Common myeloid progenitor, CD34-positive (primary cell): ENCODE measurements around the gene STRN3.
"Not testable (repeated sequence)": the region's sequence is repeated elsewhere in the genome, so short reads cannot be mapped to it uniquely, and the experiment has no call there.

Experiments used
- CTCF ChIA-PET: fragments of 350-600 bp; sonication (Branson Sonifier 250); formaldehyde crosslinking; loops from one replicate; lab custom pipeline; 2021; ENCODE audit warnings: antibody characterized with exemption; lab: Charles Lee
- POLR2A ChIA-PET: fragments of 350-600 bp; sonication (Branson Sonifier 250); formaldehyde crosslinking; loops from one replicate; lab custom pipeline; 2021; ENCODE audit warnings: antibody characterized with exemption; lab: Charles Lee
- DNase-seq, 3 donors: peaks; one replicate each; pipeline versions ENCODE4 v3.0.0 to v3.0.0-alpha.2; 2013
- H3K27ac ChIP-seq, 2 experiments: 1 replicate in 1 of 2; 2 replicates in 1 of 2; pipeline ENCODE4 v1.7.0; 2013; ENCODE audit warnings: inconsistent platforms in 2 of 2, low read length in 2 of 2, mild to moderate bottlenecking in 2 of 2, low read depth in 1 of 2, moderate library complexity in 1 of 2; ENCODE audit not compliant: severe bottlenecking in 2 of 2, insufficient read depth in 1 of 2, poor library complexity in 1 of 2
- H3K27me3 ChIP-seq, 5 experiments: replicated peaks in 2 of 5; 1 replicate in 3 of 5; 2 replicates in 2 of 5; pipeline versions ENCODE4 v1.6.1 to v1.7.0; 2013; ENCODE audit warnings: low read length in 4 of 5, mild to moderate bottlenecking in 2 of 5, moderate library complexity in 2 of 5, inconsistent platforms in 1 of 5; ENCODE audit not compliant: insufficient read depth in 5 of 5, control insufficient read depth in 4 of 5
- H3K36me3 ChIP-seq, 4 experiments: 1 replicate in 2 of 4; 2 replicates in 2 of 4; pipeline versions ENCODE4 v1.6.1 to v1.7.0; 2013; ENCODE audit warnings: low read length in 3 of 4, control low read depth in 1 of 4, mild to moderate bottlenecking in 1 of 4; ENCODE audit not compliant: control insufficient read depth in 4 of 4, insufficient read depth in 4 of 4
- H3K4me1 ChIP-seq, 4 experiments: 1 replicate in 3 of 4; 2 replicates in 1 of 4; pipeline versions ENCODE4 v1.6.1 to v1.7.1; 2013; ENCODE audit warnings: low read length in 3 of 4, mild to moderate bottlenecking in 3 of 4, control low read depth in 1 of 4, inconsistent platforms in 1 of 4, moderate library complexity in 1 of 4; ENCODE audit not compliant: control insufficient read depth in 4 of 4, insufficient read depth in 4 of 4; ENCODE audit errors: control extremely low read depth in 1 of 4
- H3K4me3 ChIP-seq, 7 experiments: 1 replicate in 4 of 7; 2 replicates in 3 of 7; pipeline versions ENCODE4 v1.5.1 to v1.7.0; 2013; ENCODE audit warnings: mild to moderate bottlenecking in 7 of 7, low read length in 6 of 7, moderate library complexity in 6 of 7, inconsistent platforms in 2 of 7, low read depth in 2 of 7, control low read depth in 1 of 7; ENCODE audit not compliant: insufficient read depth in 4 of 7, control insufficient read depth in 1 of 7; ENCODE audit errors: extremely low read depth in 1 of 7
- H3K9me3 ChIP-seq, 5 experiments: 1 replicate in 4 of 5; 2 replicates in 1 of 5; pipeline versions ENCODE4 v1.6.1 to v1.7.1; 2013; ENCODE audit warnings: low read length in 4 of 5, mild to moderate bottlenecking in 2 of 5, inconsistent platforms in 1 of 5, low read depth in 1 of 5, moderate library complexity in 1 of 5; ENCODE audit not compliant: control insufficient read depth in 4 of 5, insufficient read depth in 2 of 5; ENCODE audit errors: control extremely low read depth in 1 of 5
- WGBS: methylation state at CpG from one replicate; pipeline ENCODE4 v1.1.5; 2013; ENCODE audit not compliant: insufficient coverage; 5-methylcytosine and 5-hydroxymethylcytosine counted together

STRN3 gene

GRCh38 chr14:30957813-30958370 is 68.3 kb downstream of the STRN3 start:
- no peak for DNase-seq
- WGBS = 100% methylated on average over 3 of the region's 5 CpGs
- CTCF ChIA-PET = interaction anchor here (0.5 to 1.3 kb wide), 5 partner anchors 9 to 53 kb away, joined by 3 to 5 read pairs (median 3); no protein-coding TSS in a partner anchor
- Histone ChIP-seq H3K4me3 (no peak overlapping the region), H3K4me1 (no peaks in the 10 kb centered on the region), H3K27me3 (no peaks in the 10 kb centered on the region), H3K36me3 (peaks cover 2 to 11% (median 9%) of the 10 kb centered on the region in 4 experiments), H3K27ac (no peak overlapping the region), H3K9me3 (no peaks in the 10 kb centered on the region)
- POLR2A ChIA-PET = no interaction called here

GRCh38 chr14:30949651-30950050 is 76.5 kb downstream of the STRN3 start:
- WGBS = 100% methylated on average over 2 of the region's 2 CpGs
- CTCF ChIA-PET = interaction anchor here (0.6 kb wide), 1 partner anchor 185 kb away, joined by 3 read pairs; no protein-coding TSS in a partner anchor

GRCh38 chr14:30943694-30944093 is 82.5 kb downstream of the STRN3 start:
- Histone ChIP-seq H3K4me1 (no peaks in the 10 kb centered on the region), H3K36me3 (peaks cover 19 to 55% (median 30%) of the 10 kb centered on the region in 4 experiments), H3K27ac (no peak overlapping the region), H3K27me3 (no peaks in the 10 kb centered on the region), H3K4me3 (no peak overlapping the region), H3K9me3 (no peaks in the 10 kb centered on the region)
- POLR2A ChIA-PET = no interaction called here
- CTCF ChIA-PET = interaction anchor here (0.8 to 1.7 kb wide), 2 partner anchors 21 to 187 kb away, joined by 3 read pairs; no protein-coding TSS in a partner anchor
- 92% methylated on average over 3 of the region's 4 CpGs for WGBS
- no peak for DNase-seq

More at GRCh38 chr14:30949651-30950050, 76.5 kb downstream of the STRN3 start:
- Histone ChIP-seq H3K27ac (no peak overlapping the region), H3K4me1 (no peaks in the 10 kb centered on the region), H3K9me3 (no peaks in the 10 kb centered on the region), H3K36me3 (peaks cover 23 to 63% (median 33%) of the 10 kb centered on the region in 4 experiments), H3K27me3 (no peaks in the 10 kb centered on the region), H3K4me3 (no peak overlapping the region)
- POLR2A ChIA-PET = no interaction called here
- DNase-seq = no peak

- 100% methylated on average over 3 of the region's 4 CpGs for WGBS
- H3K4me3 ChIP-seq = no peak overlapping the region
- DNase-seq = no peak
- no peaks in the 10 kb centered on the region for H3K27me3 ChIP-seq
- peaks cover 11 to 40% (median 29%) of the 10 kb centered on the region in 4 experiments for H3K36me3 ChIP-seq
- H3K27ac ChIP-seq = no peak overlapping the region
- H3K4me1 ChIP-seq = no peaks in the 10 kb centered on the region
- ChIA-PET POLR2A (no interaction called here), CTCF (no interaction called here)
- H3K9me3 ChIP-seq = no peaks in the 10 kb centered on the region
These were observed 85.3 kb downstream of the STRN3 start for GRCh38 chr14:30940886-30941285.

DNA sequence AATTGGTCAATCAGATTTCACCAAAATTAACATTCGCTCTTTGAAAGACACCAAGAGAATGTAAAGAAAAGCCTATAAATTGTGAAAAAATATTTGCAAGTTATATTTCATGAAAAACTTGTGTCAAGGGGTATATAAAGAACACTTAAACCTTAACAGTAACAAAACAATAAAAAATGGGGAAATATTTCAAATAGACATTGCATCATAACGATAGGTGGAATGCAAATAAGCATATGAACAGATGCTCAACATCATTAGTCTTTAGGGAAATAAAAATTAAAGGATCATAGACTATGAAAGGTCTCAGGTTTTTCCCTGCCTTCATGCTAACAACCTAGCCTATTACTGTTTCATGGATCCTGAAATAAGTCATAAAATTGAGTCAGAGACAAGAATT is 87.6 kb downstream of the STRN3 start:
- no peak overlapping the region for H3K4me3 ChIP-seq
- H3K36me3 ChIP-seq = peaks cover 11 to 44% (median 27%) of the 10 kb centered on the region in 4 experiments
- POLR2A ChIA-PET = no interaction called here
- WGBS = no CpG with 5 or more reads among the region's 2 CpGs
- CTCF ChIA-PET = interaction anchor here (1.0 kb wide), 1 partner anchor 144 kb away, joined by 3 read pairs; no protein-coding TSS in a partner anchor
- no peak overlapping the region for H3K27ac ChIP-seq
- no peaks in the 10 kb centered on the region for H3K4me1 ChIP-seq
- H3K9me3 ChIP-seq = no peaks in the 10 kb centered on the region
- H3K27me3 ChIP-seq = no peaks in the 10 kb centered on the region
- no peak for DNase-seq

DNA sequence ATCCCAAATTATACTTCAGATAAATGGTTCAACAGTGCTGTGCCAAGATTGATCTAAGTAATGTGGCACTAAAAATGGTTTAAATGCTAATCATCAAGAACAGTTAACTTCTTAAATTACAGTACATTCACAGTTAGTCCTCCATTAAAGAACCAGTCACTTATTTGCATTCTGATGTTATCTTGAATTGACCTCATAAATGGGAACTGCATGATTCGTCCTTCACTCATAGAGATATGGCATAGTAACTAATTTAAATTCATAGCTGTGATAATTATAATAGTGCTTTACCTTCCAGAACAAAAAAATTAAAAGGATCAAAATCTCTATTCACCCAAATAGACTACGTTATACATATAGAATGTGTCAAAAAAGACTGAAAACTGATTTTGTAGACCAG is 90.7 kb downstream of the STRN3 start:
- no CpG with 5 or more reads among the region's 2 CpGs for WGBS
- no peak overlapping the region for H3K4me3 ChIP-seq
- no peaks in the 10 kb centered on the region for H3K4me1 ChIP-seq
- POLR2A ChIA-PET = no interaction called here
- no peaks in the 10 kb centered on the region for H3K9me3 ChIP-seq
- H3K27me3 ChIP-seq = no peaks in the 10 kb centered on the region
- CTCF ChIA-PET = no interaction called here
- H3K27ac ChIP-seq = no peak overlapping the region
- no peak for DNase-seq
- H3K36me3 ChIP-seq = peaks cover 7 to 35% (median 21%) of the 10 kb centered on the region in 4 experiments

- H3K4me1 ChIP-seq, H3K27ac ChIP-seq, H3K9me3 ChIP-seq, DNase-seq, H3K27me3 ChIP-seq, POLR2A ChIA-PET, H3K4me3 ChIP-seq: not testable (repeated sequence)
- H3K36me3 ChIP-seq = peaks cover 4 to 34% (median 19%) of the 10 kb centered on the region in 4 experiments
- CTCF ChIA-PET = interaction anchor here (1.0 kb wide), 1 partner anchor 20 kb away, joined by 5 read pairs; no protein-coding TSS in a partner anchor
- 100% methylated on average over 1 of the region's 13 CpGs for WGBS
These were observed 92.2 kb downstream of the STRN3 start for GRCh38 chr14:30933937-30934336.
